ENCODE results near the gene HTR3C.

Gene HTR3C

GRCh38 chr3:184059424-184059823 lies 6.6 kb downstream of the HTR3C start:
- H4K20me1 ChIP-seq (ENCODE audit: insufficient read depth): no peaks in the 10 kb centered on the region
- H3K27ac ChIP-seq: no peak overlapping the region
- H3K4me1 ChIP-seq (ENCODE audit: low read depth, poor library complexity, severe bottlenecking): no peaks in the 10 kb centered on the region
- TF ChIP-seq CTCF (conservative IDR thresholded peaks at IDR 0.05; ENCODE audit: low read depth, low read length): no peak
- no peak overlapping the region for H2AFZ ChIP-seq (ENCODE audit: low read depth)
- no peak overlapping the region for H3K4me2 ChIP-seq
- H3K79me2 ChIP-seq (ENCODE audit: insufficient read depth, low read depth): no peaks in the 10 kb centered on the region
- no peaks in the 10 kb centered on the region for H3K27me3 ChIP-seq (ENCODE audit: insufficient read depth, low read depth)
- no peaks in the 10 kb centered on the region for H3K36me3 ChIP-seq (ENCODE audit: insufficient read depth)
- no peak overlapping the region for H3K4me3 ChIP-seq (IDR thresholded peaks at IDR 0.05; ENCODE audit: insufficient read depth, low read depth, low read length)
- H3K9ac ChIP-seq: no peak overlapping the region

- no peak for TF ChIP-seq CTCF (conservative IDR thresholded peaks at IDR 0.05; ENCODE audit: low read depth, low read length)
- no peak overlapping the region for H3K9ac ChIP-seq
- no peak overlapping the region for H3K27ac ChIP-seq
- no peak overlapping the region for H3K4me2 ChIP-seq
- H3K4me3 ChIP-seq (IDR thresholded peaks at IDR 0.05; ENCODE audit: insufficient read depth, low read depth, low read length): no peak overlapping the region
- H4K20me1 ChIP-seq (ENCODE audit: insufficient read depth): no peaks in the 10 kb centered on the region
- no peak overlapping the region for H2AFZ ChIP-seq (ENCODE audit: low read depth)
- no peaks in the 10 kb centered on the region for H3K36me3 ChIP-seq (ENCODE audit: insufficient read depth)
- no peaks in the 10 kb centered on the region for H3K79me2 ChIP-seq (ENCODE audit: insufficient read depth, low read depth)
- no peaks in the 10 kb centered on the region for H3K27me3 ChIP-seq (ENCODE audit: insufficient read depth, low read depth)
- H3K4me1 ChIP-seq (ENCODE audit: low read depth, poor library complexity, severe bottlenecking): no peaks in the 10 kb centered on the region
Observed at GRCh38 chr3:184062637-184063036, 9.8 kb downstream of the HTR3C start.

GRCh38 chr3:184066211-184066610 lies 13.4 kb downstream of the HTR3C start:
- no peak overlapping the region for H3K4me3 ChIP-seq (IDR thresholded peaks at IDR 0.05; ENCODE audit: insufficient read depth, low read depth, low read length)
- H3K27ac ChIP-seq: no peak overlapping the region
- no peaks in the 10 kb centered on the region for H3K79me2 ChIP-seq (ENCODE audit: insufficient read depth, low read depth)
- no peaks in the 10 kb centered on the region for H4K20me1 ChIP-seq (ENCODE audit: insufficient read depth)
- H2AFZ ChIP-seq (ENCODE audit: low read depth): no peak overlapping the region
- no peak overlapping the region for H3K4me2 ChIP-seq
- H3K4me1 ChIP-seq (ENCODE audit: low read depth, poor library complexity, severe bottlenecking): no peaks in the 10 kb centered on the region
- no peaks in the 10 kb centered on the region for H3K36me3 ChIP-seq (ENCODE audit: insufficient read depth)
- H3K9ac ChIP-seq: no peak overlapping the region
- no peaks in the 10 kb centered on the region for H3K27me3 ChIP-seq (ENCODE audit: insufficient read depth, low read depth)
- TF ChIP-seq CTCF (conservative IDR thresholded peaks at IDR 0.05; ENCODE audit: low read depth, low read length): no peak

- TF ChIP-seq CTCF (conservative IDR thresholded peaks at IDR 0.05; ENCODE audit: low read depth, low read length): no peak
- Histone ChIP-seq H4K20me1 (ENCODE audit: insufficient read depth) (no peaks in the 10 kb centered on the region), H3K79me2 (ENCODE audit: insufficient read depth, low read depth) (no peaks in the 10 kb centered on the region), H3K27me3 (ENCODE audit: insufficient read depth, low read depth) (no peaks in the 10 kb centered on the region), H3K4me2 (no peak overlapping the region), H2AFZ (ENCODE audit: low read depth) (no peak overlapping the region), H3K9ac (no peak overlapping the region), H3K4me3 (IDR thresholded peaks at IDR 0.05; ENCODE audit: insufficient read depth, low read depth, low read length) (no peak overlapping the region), H3K36me3 (ENCODE audit: insufficient read depth) (no peaks in the 10 kb centered on the region), H3K27ac (no peak overlapping the region), H3K4me1 (ENCODE audit: low read depth, poor library complexity, severe bottlenecking) (no peaks in the 10 kb centered on the region)
Observed at GRCh38 chr3:184067573-184068055, 14.8 kb downstream of the HTR3C start.

Data from KMS-11 (cell line).